Right lobe of liver (tissue), 4 donors: Measurements from ENCODE around the gene LRRN1.

Experiments used
- CTCF ChIP-seq, 4 donors: fragments of 200-600 bp in 3 of 4; fragments of 450-650 bp in 1 of 4; IDR thresholded peaks; one replicate each; pipeline versions ENCODE4 v1.5.1 to v1.8.0; 2016 to 2022; ENCODE audit warnings: antibody characterized with exemption in 4 of 4, mild to moderate bottlenecking in 2 of 4
- POLR2A ChIP-seq: fragments of 450-650 bp; IDR thresholded peaks from one replicate; pipeline ENCODE4 v1.6.1; 2017; ENCODE audit warnings: antibody characterized with exemption, mild to moderate bottlenecking
- donor health status: DM: no; HTN: no; CAD: no.
- donor health status: DM: no; HTN: no; CAD: no.
- donor health status: DM: no; HTN: yes; CAD: no.

- TF ChIP-seq CTCF (IDR thresholded peaks at IDR 0.05) (no peak), POLR2A (no peak)
Measured at GRCh38 chr3:3855056-3855455, 55.8 kb downstream of the LRRN1 start.
